SK-N-SH (cell line): ENCODE results near the gene CDHR2. TPM values are rescaled to one million over a fixed set of nuclear protein-coding genes. Genes with fewer than 3 reads are reported as not detected.
A peak's percentile ranks its signal among the peaks of the same experiment; 100 is the strongest.

ENCODE experiments used
- CTCF ChIA-PET: fragments of 300-600, 350-600 bp; formaldehyde crosslinking; extraction: SDS; loops from one replicate; lab custom pipeline; 2021; lab: Yijun Ruan, JAX
- POLR2A ChIA-PET: fragments of 350-600 bp; sonication (Branson Sonifier 250); formaldehyde crosslinking; extraction: SDS; loops from one replicate; lab custom pipeline; 2020; ENCODE audit warnings: antibody characterized with exemption, inconsistent platforms; lab: Yijun Ruan, JAX
- DNase-seq: peaks from one replicate; pipeline ENCODE4 v3.0.0; 2012
- H2AFZ ChIP-seq: fragments of 200-600 bp; sonication (generic); 2 replicates; pipeline ENCODE4 v1.8.1; 2016; ENCODE audit warnings: antibody characterized with exemption, mild to moderate bottlenecking, low read depth
- H3F3A ChIP-seq: fragments of 200-600 bp; sonication (generic); replicated peaks from 2 replicates; pipeline ENCODE3; 2016; ENCODE audit warnings: antibody characterized with exemption, mild to moderate bottlenecking; ENCODE audit not compliant: insufficient read depth
- H3K27ac ChIP-seq, 2 experiments: fragments of 200-500 bp in 1 of 2; fragments of 200-600 bp in 1 of 2; sonication (Bioruptor generic) in 1 of 2; sonication (generic), shearing (Covaris generic) in 1 of 2; 2 replicates each; pipeline versions ENCODE4 v1.5.1 to v1.6.1; 2014 to 2016; ENCODE audit warnings: low read depth in 2 of 2, inconsistent platforms in 1 of 2, low read length in 1 of 2, mild to moderate bottlenecking in 1 of 2, mixed read lengths in 1 of 2
- H3K27me3 ChIP-seq: fragments of 200-600 bp; sonication (generic), shearing (Covaris generic); 2 replicates; pipeline ENCODE4 v1.6.1; 2016; ENCODE audit warnings: mixed run types; ENCODE audit not compliant: insufficient read depth
- H3K36me3 ChIP-seq, 2 experiments: fragments of 200-500 bp in 1 of 2; fragments of 200-600 bp in 1 of 2; sonication (Bioruptor generic) in 1 of 2; sonication (generic) in 1 of 2; replicated peaks in 1 of 2; 2 replicates each; pipeline versions ENCODE3 to v1.5.1; 2014 to 2016; ENCODE audit warnings: low read length in 1 of 2, mild to moderate bottlenecking in 1 of 2; ENCODE audit not compliant: insufficient read depth in 2 of 2, control insufficient read depth in 1 of 2
- H3K4me1 ChIP-seq, 2 experiments: fragments of 200-500 bp in 1 of 2; fragments of 200-600 bp in 1 of 2; sonication (Bioruptor generic) in 1 of 2; sonication (generic), shearing (Covaris generic) in 1 of 2; 2 replicates each; pipeline versions ENCODE4 v1.5.1 to v1.6.1; 2014 to 2016; ENCODE audit warnings: low read depth in 1 of 2, low read length in 1 of 2, mixed run types in 1 of 2; ENCODE audit not compliant: insufficient read depth in 2 of 2, control insufficient read depth in 1 of 2
- H3K4me2 ChIP-seq: fragments of 200-600 bp; sonication (generic), shearing (Covaris generic); 2 replicates; pipeline ENCODE4 v1.6.1; 2017; ENCODE audit warnings: mixed run types
- H3K4me3 ChIP-seq, 2 experiments: fragments of 200-500 bp in 1 of 2; fragments of 200-600 bp in 1 of 2; sonication (Bioruptor generic) in 1 of 2; sonication (generic), shearing (Covaris generic) in 1 of 2; 2 replicates each; pipeline versions ENCODE4 v1.5.1 to v1.8.1; 2014 to 2016; ENCODE audit warnings: low read depth in 2 of 2, inconsistent platforms in 1 of 2, low read length in 1 of 2, mild to moderate bottlenecking in 1 of 2, mixed read lengths in 1 of 2, moderate library complexity in 1 of 2
- H3K79me2 ChIP-seq: fragments of 200-600 bp; sonication (generic); 2 replicates; pipeline ENCODE4 v1.8.1; 2017; ENCODE audit warnings: mild to moderate bottlenecking; ENCODE audit not compliant: insufficient read depth
- H3K9ac ChIP-seq: fragments of 200-600 bp; sonication (generic); 2 replicates; pipeline ENCODE4 v1.6.1; 2017; ENCODE audit warnings: mixed run types
- H3K9me2 ChIP-seq: fragments of 200-600 bp; sonication (generic); 2 replicates; pipeline ENCODE4 v1.6.1; 2017; ENCODE audit warnings: mixed run types
- H3K9me3 ChIP-seq: fragments of 200-600 bp; sonication (generic); 2 replicates; pipeline ENCODE4 v1.6.1; 2017; ENCODE audit warnings: mixed run types, mild to moderate bottlenecking, moderate library complexity
- H4K20me1 ChIP-seq: fragments of 200-600 bp; sonication (generic); 2 replicates; pipeline ENCODE4 v1.6.1; 2017; ENCODE audit warnings: mild to moderate bottlenecking, mixed run types; ENCODE audit not compliant: insufficient read depth
- CHD2 ChIP-seq: fragments of 150-350 bp; IDR thresholded peaks from 2 replicates; pipeline ENCODE4 v1.6.1; 2018; ENCODE audit warnings: low read length; ENCODE audit not compliant: partially characterized antibody
- EP300 ChIP-seq, 2 experiments: IDR thresholded peaks; 2 replicates each; pipeline versions ENCODE4 v1.4.0 to v1.6.1; 2012; ENCODE audit warnings: borderline replicate concordance in 1 of 2, low read depth in 1 of 2, low read length in 1 of 2
- EZH2phosphoT487 ChIP-seq: fragments of 200-600 bp; sonication (generic); IDR thresholded peaks from 2 replicates; pipeline ENCODE4 v1.6.1; 2017; ENCODE audit warnings: low read depth, mixed run types, mild to moderate bottlenecking, antibody characterized with exemption, moderate library complexity, borderline replicate concordance
- FOSL2 ChIP-seq: IDR thresholded peaks from 2 replicates; pipeline ENCODE4 v1.4.0; 2012; ENCODE audit warnings: low read depth, mild to moderate bottlenecking, moderate library complexity, borderline replicate concordance
- GATA2 ChIP-seq: sonication (generic); formaldehyde crosslinking; IDR thresholded peaks from 2 replicates; pipeline ENCODE4 v1.5.0; 2020; ENCODE audit warnings: mild to moderate bottlenecking, missing genetic modification reagents
- MAX ChIP-seq: IDR thresholded peaks from 2 replicates; pipeline ENCODE4 v1.4.0; 2012; ENCODE audit warnings: low read depth
- MEF2A ChIP-seq: IDR thresholded peaks from 2 replicates; pipeline ENCODE4 v1.4.0; 2012; ENCODE audit warnings: low read depth, borderline replicate concordance
- NRF1 ChIP-seq: IDR thresholded peaks from 2 replicates; pipeline ENCODE4 v1.6.1; 2012; ENCODE audit warnings: low read depth, mild to moderate bottlenecking, low read length
- RCOR1 ChIP-seq: fragments of 150-350 bp; IDR thresholded peaks from 2 replicates; pipeline ENCODE4 v1.6.1; 2017; ENCODE audit warnings: antibody characterized with exemption, low read length
- RXRA ChIP-seq: IDR thresholded peaks from 2 replicates; pipeline ENCODE4 v1.4.0; 2012; ENCODE audit warnings: low read depth, mild to moderate bottlenecking, borderline replicate concordance
- SIN3A ChIP-seq: IDR thresholded peaks from 2 replicates; pipeline ENCODE4 v1.6.1; 2012; ENCODE audit warnings: low read depth, mild to moderate bottlenecking, low read length, moderate library complexity, borderline replicate concordance
- SMC3 ChIP-seq: IDR thresholded peaks from 2 replicates; pipeline ENCODE4 v1.6.1; 2012; ENCODE audit warnings: low read depth, low read length, improper control_type of control experiment
- TAF1 ChIP-seq: IDR thresholded peaks from 2 replicates; pipeline ENCODE4 v1.6.1; 2012; ENCODE audit warnings: low read depth, mild to moderate bottlenecking, low read length, moderate library complexity, borderline replicate concordance
- TCF12 ChIP-seq: IDR thresholded peaks from 2 replicates; pipeline ENCODE4 v1.4.0; 2012
- TEAD4 ChIP-seq: IDR thresholded peaks from 2 replicates; pipeline ENCODE4 v1.4.0; 2012; ENCODE audit warnings: mild to moderate bottlenecking, borderline replicate concordance; ENCODE audit not compliant: insufficient read depth
- USF1 ChIP-seq: IDR thresholded peaks from 2 replicates; pipeline ENCODE4 v1.4.0; 2012; ENCODE audit warnings: low read depth, borderline replicate concordance
- WGBS: methylation state at CpG from one replicate; pipeline ENCODE4 v1.1.6; 2017; ENCODE audit warnings: low lambda C conversion rate; 5-methylcytosine and 5-hydroxymethylcytosine counted together
- polyA plus RNA-seq, 3 experiments: library from polyadenylated mRNA; depleted of rRNA; stranded (reverse); fragments of >200 nt; gene quantifications; 2 replicates each; pipeline ENCODE4 v1.2.3, GENCODE V29; 2012
- TF ChIP-seq, protein P1 (sequence below): IDR thresholded peaks from 2 replicates; pipeline ENCODE4 v1.4.0; 2012; ENCODE audit warnings: low read depth, borderline replicate concordance
- TF ChIP-seq, protein P2 (sequence below): fragments of 200-600 bp; sonication (generic); IDR thresholded peaks from 2 replicates; pipeline ENCODE4 v1.6.1; 2017; ENCODE audit warnings: antibody characterized with exemption, mild to moderate bottlenecking, moderate library complexity

Gene CDHR2
- polyA plus RNA-seq, 1 of the 3 experiments (the other 2 are of a cell fraction): not detected

DNA sequence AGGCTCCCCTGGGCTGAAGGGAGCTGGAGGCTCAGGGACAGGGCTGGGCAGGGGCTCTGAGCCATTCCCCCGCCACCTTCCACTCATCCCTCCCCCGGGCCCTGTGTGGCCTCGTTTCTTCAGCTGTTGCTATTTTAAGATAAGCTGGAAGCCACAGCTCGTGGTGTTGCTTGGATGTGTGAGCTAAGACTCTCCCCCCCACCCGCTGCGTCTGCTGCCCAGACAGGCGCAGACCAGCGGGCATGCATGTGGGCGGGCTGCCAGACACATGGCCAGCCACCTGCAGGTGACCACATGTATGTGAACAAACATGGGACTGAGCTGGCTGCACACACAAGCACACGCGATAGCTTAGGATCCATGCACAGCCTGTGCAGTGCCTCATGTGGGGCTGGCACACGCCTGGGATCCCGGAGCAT lies 72.5 kb downstream of the CDHR2 start:
- Histone ChIP-seq H3K9me2 (no peaks in the 10 kb centered on the region), H3K9ac (no peak overlapping the region), H3K4me3 (no peak overlapping the region), H3K36me3 (no peaks in the 10 kb centered on the region), H3K79me2 (no peaks in the 10 kb centered on the region), H3K27ac (no peak overlapping the region), H3K4me2 (no peak overlapping the region), H2AFZ (no peak overlapping the region), H3K9me3 (no peaks in the 10 kb centered on the region), H4K20me1 (no peaks in the 10 kb centered on the region), H3K4me1 (peaks cover under 1 to 19% of the 10 kb centered on the region in 2 experiments; a peak in 1 of 4 replicates), H3F3A (no peaks in the 10 kb centered on the region), H3K27me3 (peaks cover 21% of the 10 kb centered on the region)
- no CpG with 5 or more reads among the region's 13 CpGs for WGBS
- peak; percentile 61 for DNase-seq
- ChIA-PET POLR2A (interaction anchor here (1.0 to 1.2 kb wide), 3 partner anchors 13 to 93 kb away, joined by 3 to 6 read pairs (median 3); partner anchors contain the start of gene TSPAN17), CTCF (interaction anchor here (0.7 to 7.2 kb wide), 11 partner anchors 9 to 205 kb away, joined by 3 to 49 read pairs (median 5); partner anchors contain the start of genes CLTB, EIF4E1B, FAF2 and SNCB)
- TF ChIP-seq RXRA (no peak), TAF1 (no peak), MEF2A (no peak), GATA2 (no peak), EP300 (IDR thresholded peaks at IDR 0.05; ENCODE audit: borderline replicate concordance in 1 of 2, low read depth in 1 of 2, low read length in 1 of 2) (no peak), FOSL2 (no peak), TEAD4 (no peak), SIN3A (no peak), TCF12 (no peak), RCOR1 (no peak)
- TF ChIP-seq, protein P1, sequence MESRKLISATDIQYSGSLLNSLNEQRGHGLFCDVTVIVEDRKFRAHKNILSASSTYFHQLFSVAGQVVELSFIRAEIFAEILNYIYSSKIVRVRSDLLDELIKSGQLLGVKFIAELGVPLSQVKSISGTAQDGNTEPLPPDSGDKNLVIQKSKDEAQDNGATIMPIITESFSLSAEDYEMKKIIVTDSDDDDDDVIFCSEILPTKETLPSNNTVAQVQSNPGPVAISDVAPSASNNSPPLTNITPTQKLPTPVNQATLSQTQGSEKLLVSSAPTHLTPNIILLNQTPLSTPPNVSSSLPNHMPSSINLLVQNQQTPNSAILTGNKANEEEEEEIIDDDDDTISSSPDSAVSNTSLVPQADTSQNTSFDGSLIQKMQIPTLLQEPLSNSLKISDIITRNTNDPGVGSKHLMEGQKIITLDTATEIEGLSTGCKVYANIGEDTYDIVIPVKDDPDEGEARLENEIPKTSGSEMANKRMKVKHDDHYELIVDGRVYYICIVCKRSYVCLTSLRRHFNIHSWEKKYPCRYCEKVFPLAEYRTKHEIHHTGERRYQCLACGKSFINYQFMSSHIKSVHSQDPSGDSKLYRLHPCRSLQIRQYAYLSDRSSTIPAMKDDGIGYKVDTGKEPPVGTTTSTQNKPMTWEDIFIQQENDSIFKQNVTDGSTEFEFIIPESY: no peak

DNA sequence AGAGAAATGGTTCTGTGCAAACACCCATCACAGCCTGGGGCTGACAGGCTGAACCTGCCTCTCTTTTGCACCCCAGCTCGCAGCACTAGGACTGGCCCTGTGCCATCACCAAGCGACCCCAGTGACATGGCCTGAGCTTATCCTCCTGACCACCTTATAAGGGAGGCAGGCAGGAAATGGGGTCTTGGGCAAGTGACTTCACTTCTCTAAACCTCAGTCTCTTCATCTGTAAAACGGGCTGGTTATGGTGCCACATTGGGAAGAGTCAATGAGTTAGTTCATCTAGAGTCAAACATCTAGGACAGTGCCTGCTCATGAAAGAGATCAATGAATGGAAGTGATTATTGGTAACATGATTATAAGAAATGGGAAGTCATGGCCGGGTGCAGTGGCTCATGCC lies 75.0 kb downstream of the CDHR2 start:
- no peak overlapping the region for H3K27ac ChIP-seq
- peaks cover 0 to 15% of the 10 kb centered on the region in 2 experiments; a peak in 1 of 4 replicates for H3K4me1 ChIP-seq
- no peaks in the 10 kb centered on the region for H3K9me3 ChIP-seq
- CTCF ChIA-PET: interaction anchor here (7.2 kb wide), 1 partner anchor 52 kb away, joined by 49 read pairs; no protein-coding TSS in a partner anchor
- no peak for DNase-seq
- H3K27me3 ChIP-seq: peaks cover 18% of the 10 kb centered on the region
- H3K4me2 ChIP-seq: no peak overlapping the region
- no peaks in the 10 kb centered on the region for H3K36me3 ChIP-seq
- no peaks in the 10 kb centered on the region for H3K79me2 ChIP-seq
- H3K4me3 ChIP-seq: no peak overlapping the region
- no peaks in the 10 kb centered on the region for H4K20me1 ChIP-seq
- 52% methylated on average over 4 of the region's 4 CpGs for WGBS
- POLR2A ChIA-PET: no interaction called here
- H3F3A ChIP-seq: no peaks in the 10 kb centered on the region
- H3K9ac ChIP-seq: no peak overlapping the region
- TF ChIP-seq TCF12 (no peak), TAF1 (no peak), MAX (no peak), CHD2 (no peak), USF1 (no peak), RCOR1 (no peak), SMC3 (no peak), EZH2phosphoT487 (no peak), SIN3A (no peak), NRF1 (no peak)
- TF ChIP-seq, protein P2, sequence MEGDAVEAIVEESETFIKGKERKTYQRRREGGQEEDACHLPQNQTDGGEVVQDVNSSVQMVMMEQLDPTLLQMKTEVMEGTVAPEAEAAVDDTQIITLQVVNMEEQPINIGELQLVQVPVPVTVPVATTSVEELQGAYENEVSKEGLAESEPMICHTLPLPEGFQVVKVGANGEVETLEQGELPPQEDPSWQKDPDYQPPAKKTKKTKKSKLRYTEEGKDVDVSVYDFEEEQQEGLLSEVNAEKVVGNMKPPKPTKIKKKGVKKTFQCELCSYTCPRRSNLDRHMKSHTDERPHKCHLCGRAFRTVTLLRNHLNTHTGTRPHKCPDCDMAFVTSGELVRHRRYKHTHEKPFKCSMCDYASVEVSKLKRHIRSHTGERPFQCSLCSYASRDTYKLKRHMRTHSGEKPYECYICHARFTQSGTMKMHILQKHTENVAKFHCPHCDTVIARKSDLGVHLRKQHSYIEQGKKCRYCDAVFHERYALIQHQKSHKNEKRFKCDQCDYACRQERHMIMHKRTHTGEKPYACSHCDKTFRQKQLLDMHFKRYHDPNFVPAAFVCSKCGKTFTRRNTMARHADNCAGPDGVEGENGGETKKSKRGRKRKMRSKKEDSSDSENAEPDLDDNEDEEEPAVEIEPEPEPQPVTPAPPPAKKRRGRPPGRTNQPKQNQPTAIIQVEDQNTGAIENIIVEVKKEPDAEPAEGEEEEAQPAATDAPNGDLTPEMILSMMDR: no peak
- H2AFZ ChIP-seq: no peak overlapping the region
- H3K9me2 ChIP-seq: no peaks in the 10 kb centered on the region
